Aorta (tissue), 5 donors: ENCODE measurements around the gene PCGF2. TPM values are rescaled to one million over a fixed set of nuclear protein-coding genes. Genes with fewer than 3 reads are reported as not detected.

ENCODE experiments used
- ATAC-seq: fragments of 200-7000 bp; cut with Tn5 transposase; one replicate; pipeline ENCODE4 v1.9.1; 2022; ENCODE audit warnings: moderate library complexity; ENCODE audit not compliant: low FRiP score
- DNase-seq, 2 donors: peaks; one replicate each; pipeline ENCODE4 v3.0.0-alpha.2; 2020
- H3K27ac ChIP-seq, 2 donors: one replicate each; pipeline ENCODE4 v1.5.1; 2013; ENCODE audit warnings: low read length in 2 of 2, mild to moderate bottlenecking in 2 of 2, moderate library complexity in 2 of 2, control low read depth in 1 of 2, inconsistent platforms in 1 of 2, low read depth in 1 of 2
- H3K27me3 ChIP-seq, 2 donors: one replicate each; pipeline ENCODE4 v1.6.1; 2013; ENCODE audit warnings: control low read depth in 1 of 2, low read length in 1 of 2, mild to moderate bottlenecking in 1 of 2, moderate library complexity in 1 of 2; ENCODE audit not compliant: insufficient read depth in 2 of 2, control insufficient read depth in 1 of 2
- H3K36me3 ChIP-seq, 2 donors: one replicate each; pipeline ENCODE4 v1.6.1; 2013; ENCODE audit warnings: control low read depth in 1 of 2, low read length in 1 of 2, mild to moderate bottlenecking in 1 of 2; ENCODE audit not compliant: insufficient read depth in 2 of 2, control insufficient read depth in 1 of 2
- H3K4me1 ChIP-seq, 2 donors: one replicate each; pipeline ENCODE4 v1.6.1; 2013; ENCODE audit warnings: low read length in 2 of 2, control low read depth in 1 of 2, mild to moderate bottlenecking in 1 of 2, moderate library complexity in 1 of 2; ENCODE audit not compliant: insufficient read depth in 2 of 2, control insufficient read depth in 1 of 2
- H3K4me3 ChIP-seq, 2 donors: one replicate each; pipeline ENCODE4 v1.5.1; 2013; ENCODE audit warnings: low read length in 2 of 2, control low read depth in 1 of 2, mild to moderate bottlenecking in 1 of 2
- H3K9me3 ChIP-seq: one replicate; pipeline ENCODE4 v1.6.1; 2013; ENCODE audit warnings: mild to moderate bottlenecking, low read length; ENCODE audit not compliant: control insufficient read depth
- WGBS, 2 donors: extraction: QIAGEN DNeasy Blood & Tissue Kit; methylation state at CpG; one replicate each; pipeline ENCODE4 v1.1.7; 2013; 5-methylcytosine and 5-hydroxymethylcytosine counted together
- intact Hi-C, 2 donors: fragments of 100-400 bp; cut with DNase I; formaldehyde crosslinking; loops; one replicate each; pipeline versions ENCODE4 v1.14.2 to v1.15.0; 2022
- polyA plus RNA-seq, 2 donors: library from polyadenylated mRNA; stranded (reverse); fragments of 200-250 nt; gene quantifications; one replicate each; pipeline ENCODE4 v1.2.3, GENCODE V29; 2013
- total RNA-seq, 2 donors: library from RNA; stranded (reverse); fragmentation: NEBNext Ultra II Directional; extraction: Animal tissue kit (Norgen Biotek cat#: 25700); gene quantifications; one replicate each; pipeline ENCODE4 v1.2.1, GENCODE V29; 2021
- donor health status: healthy with polysubstance abuse.
- donor health status: Bipolar disorder and iron deficiency.
- donor health status: DM: no; HTN: no; CAD: no.
- donor health status: DM: no; HTN: no; CAD: no.
- donor health status: DM: yes; HTN: yes; CAD: no.

PCGF2 gene
- total and polyA plus RNA-seq, 4 donors = 32.8 to 75.5 (median 47.3) TPM

DNA sequence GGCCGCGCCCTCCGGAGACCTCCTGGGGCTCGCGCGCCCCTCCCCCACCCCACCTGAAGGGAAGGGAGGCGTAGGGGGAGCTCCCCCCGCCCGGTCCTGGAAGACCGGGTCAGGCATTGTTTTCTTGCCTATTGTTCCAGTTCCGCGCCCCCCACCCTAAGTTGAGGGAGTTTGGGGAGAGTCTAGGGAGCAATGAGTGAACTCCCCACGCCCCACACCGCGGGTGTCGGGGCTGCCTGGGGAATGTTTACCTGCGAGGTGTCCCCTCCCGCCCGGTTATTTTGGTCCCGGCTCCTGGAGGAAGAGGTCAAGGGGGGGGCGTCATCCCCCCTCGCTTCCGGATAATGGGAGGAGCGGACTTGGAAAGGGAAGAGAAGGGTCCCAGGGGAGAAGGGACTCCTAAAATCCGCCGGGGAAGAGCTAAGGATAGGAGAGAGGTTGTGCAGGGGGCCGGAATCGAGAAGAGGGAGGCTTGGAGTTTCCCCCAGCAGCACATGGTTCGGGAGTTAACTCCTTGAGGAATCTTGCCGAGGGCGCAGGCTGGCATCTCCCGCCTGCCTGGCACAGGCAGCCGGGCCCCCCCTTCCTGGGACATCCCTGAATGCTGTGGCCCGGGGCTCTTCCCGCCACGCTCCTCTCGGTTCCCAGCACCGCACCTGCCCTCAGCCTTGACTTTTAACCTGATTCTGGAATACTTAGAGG is 42.2 kb downstream of the PCGF2 start:
- peak overlapping the region; percentile 85 to 87 for H3K4me3 ChIP-seq
- DNase-seq (peak; percentile 71 to 87), ATAC-seq (no peak)
- H3K9me3 ChIP-seq = no peaks in the 10 kb centered on the region
- WGBS, 2 donors = 0 to 1% methylated on average over 32 to 38 of the region's 38 CpGs
- H3K27ac ChIP-seq = peak overlapping the region in 1 of 2 donors; percentile 64
- intact Hi-C loops = loop anchor here in 1 of 2 donors (2.0 kb wide), 1 partner anchor 23 kb away; no protein-coding TSS in a partner anchor
- peaks cover 0 to 3% of the 10 kb centered on the region in 2 donors for H3K4me1 ChIP-seq
- no peaks in the 10 kb centered on the region for H3K36me3 ChIP-seq
- H3K27me3 ChIP-seq = no peaks in the 10 kb centered on the region

- Histone ChIP-seq H3K4me1 (peaks cover 0 to 3% of the 10 kb centered on the region in 2 donors), H3K36me3 (no peaks in the 10 kb centered on the region), H3K27me3 (no peaks in the 10 kb centered on the region), H3K4me3 (peak overlapping the region; percentile 85 to 87), H3K27ac (no peak overlapping the region), H3K9me3 (no peaks in the 10 kb centered on the region)
- DNase-seq = no peak
- intact Hi-C loops = no loop called here
- ATAC-seq = no peak
- WGBS, 2 donors = 0 to 1% methylated on average over 17 to 32 of the region's 32 CpGs
These were observed 42.7 kb downstream of the PCGF2 start for GRCh38 chr17:38705523-38705802.

DNA sequence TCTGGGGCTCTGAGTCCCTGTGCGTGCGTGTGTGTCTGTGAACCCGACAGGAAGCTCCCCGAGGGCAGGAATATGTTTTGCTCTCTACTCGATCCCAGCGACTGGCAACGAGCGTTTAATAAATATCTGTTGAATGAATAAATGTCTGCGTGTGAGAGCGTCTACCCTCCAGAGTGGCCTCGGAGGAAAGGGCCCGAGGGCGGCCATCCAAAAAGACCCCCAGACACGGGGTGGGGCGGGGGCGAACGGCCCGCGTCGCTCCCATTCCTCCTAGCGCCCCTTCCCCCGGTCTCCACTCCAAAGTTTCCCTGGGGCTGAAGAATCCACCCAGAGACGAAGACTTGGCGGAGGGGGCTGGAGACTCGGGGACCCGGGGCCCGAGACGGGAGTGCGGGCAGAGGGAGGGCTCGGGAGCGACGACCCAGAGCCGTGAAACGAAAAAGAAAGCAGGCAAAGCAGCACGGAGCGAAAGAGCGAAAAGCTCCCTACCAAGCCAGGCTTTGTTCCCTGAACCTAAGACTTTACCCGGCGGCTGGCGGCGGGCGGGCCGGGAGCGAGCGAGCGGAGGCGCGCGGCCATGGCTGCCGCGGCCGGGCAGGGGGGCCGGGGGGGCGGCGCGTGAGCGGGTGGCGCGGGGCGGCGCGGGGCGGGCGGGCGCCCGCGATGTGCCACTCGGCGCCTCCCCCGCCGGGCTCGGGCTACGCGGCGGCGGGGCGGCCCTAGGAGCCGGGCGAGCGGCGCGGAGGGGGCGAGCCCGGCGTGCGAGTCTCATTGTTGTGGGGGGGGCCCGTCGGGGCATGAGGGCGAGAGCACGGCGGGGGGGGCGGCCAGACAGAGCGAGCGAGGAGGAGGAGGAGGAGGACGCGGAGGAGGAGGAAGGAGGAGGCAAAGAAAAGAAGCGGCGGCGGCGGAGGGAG is 43.3 kb downstream of the PCGF2 start, which contains the start of gene MLLT6:
TSS of gene MLLT6 (plus strand) at position 668 of the 917 bp plus-strand sequence. CDS start 360 bp downstream, outside the sequence.
- H3K27me3 ChIP-seq = no peaks in the 10 kb centered on the region
- H3K9me3 ChIP-seq = no peaks in the 10 kb centered on the region
- intact Hi-C loops = no loop called here
- peak within 1 kb of the TSS; percentile 85 to 87 for H3K4me3 ChIP-seq
- H3K4me1 ChIP-seq = peaks cover 0 to 3% of the 10 kb centered on the region in 2 donors
- ATAC-seq (peak; percentile 76), DNase-seq (peak; percentile 87 to 93)
- peak within 1 kb of the TSS in 1 of 2 donors; percentile 73 for H3K27ac ChIP-seq
- 1% methylated on average over 50 to 99 of the region's 100 CpGs for WGBS, 2 donors
- H3K36me3 ChIP-seq = no peaks in the 10 kb centered on the region

DNA sequence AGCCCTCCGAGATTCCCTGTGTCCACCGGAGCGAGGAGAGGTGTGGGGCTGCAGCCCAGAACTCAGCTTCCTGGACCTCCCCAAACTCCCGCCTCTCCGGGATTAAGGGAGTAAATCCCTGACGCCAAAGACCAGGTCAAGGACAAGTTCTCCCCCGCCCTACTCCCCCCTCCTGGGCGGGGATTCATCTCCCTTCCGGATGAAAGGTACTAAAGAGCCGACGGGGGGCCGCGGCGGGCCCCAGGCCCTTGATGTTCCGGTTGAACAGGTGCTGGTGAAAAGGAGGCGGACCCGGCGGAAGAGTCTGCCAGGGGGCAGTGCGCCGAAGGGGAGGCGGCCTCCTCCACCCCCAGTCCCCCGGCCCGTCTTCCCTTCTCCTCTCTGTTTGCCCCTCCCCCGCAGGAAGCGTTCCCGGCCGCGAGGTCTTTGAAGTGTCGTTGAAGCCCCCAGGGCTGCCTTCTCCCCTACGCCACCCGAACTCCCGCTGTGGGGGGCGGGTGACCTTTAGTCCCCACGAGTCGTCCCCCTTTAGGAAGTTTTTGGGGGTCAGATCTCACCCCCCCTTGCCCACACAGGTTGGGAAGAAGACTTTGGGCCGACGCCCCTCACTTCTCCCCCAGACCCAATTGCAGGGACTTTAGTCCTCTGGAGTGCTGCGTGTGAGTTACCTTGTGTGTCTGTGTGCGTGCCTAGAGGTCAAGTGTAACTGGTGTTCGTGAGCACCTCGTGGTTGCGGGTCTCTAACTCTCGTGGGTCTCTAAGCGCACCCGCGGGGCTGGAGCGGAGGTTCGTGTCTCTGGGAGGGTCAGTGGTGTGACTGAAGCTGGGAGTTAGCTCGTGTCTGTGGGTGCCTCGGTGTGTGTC is 44.2 kb downstream of the PCGF2 start:
- ATAC-seq (peak; percentile 28), DNase-seq (peak; percentile 83 to 89)
- 1% methylated on average over 46 to 50 of the region's 50 CpGs for WGBS, 2 donors
- Histone ChIP-seq H3K9me3 (no peaks in the 10 kb centered on the region), H3K36me3 (no peaks in the 10 kb centered on the region), H3K4me3 (peak overlapping the region; percentile 85 to 87), H3K27ac (peak overlapping the region in 1 of 2 donors; percentile 73), H3K4me1 (peaks cover 0 to 3% of the 10 kb centered on the region in 2 donors), H3K27me3 (no peaks in the 10 kb centered on the region)
- intact Hi-C loops = no loop called here

- no peaks in the 10 kb centered on the region for H3K27me3 ChIP-seq
- 1% methylated on average over 55 of the region's 55 CpGs for WGBS, 2 donors
- H3K4me3 ChIP-seq = peak overlapping the region; percentile 85 to 87
- intact Hi-C loops = no loop called here
- DNase-seq (no peak), ATAC-seq (no peak)
- H3K27ac ChIP-seq = peak overlapping the region in 1 of 2 donors; percentile 38
- H3K36me3 ChIP-seq = no peaks in the 10 kb centered on the region
- no peaks in the 10 kb centered on the region for H3K9me3 ChIP-seq
- H3K4me1 ChIP-seq = peaks cover 0 to 3% of the 10 kb centered on the region in 2 donors
These were observed 45.0 kb downstream of the PCGF2 start for GRCh38 chr17:38702916-38703741.

GRCh38 chr17:38702166-38702915 is 45.8 kb downstream of the PCGF2 start:
- Histone ChIP-seq H3K4me3 (peak overlapping the region; percentile 85 to 92), H3K27me3 (no peaks in the 10 kb centered on the region), H3K36me3 (no peaks in the 10 kb centered on the region), H3K9me3 (no peaks in the 10 kb centered on the region), H3K27ac (peak overlapping the region in 1 of 2 donors; percentile 84), H3K4me1 (peaks cover 0 to 3% of the 10 kb centered on the region in 2 donors)
- ATAC-seq (peak; percentile 78), DNase-seq (peak; percentile 92 to 96)
- intact Hi-C loops = no loop called here
- WGBS, 2 donors = 0 to 1% methylated on average over 66 to 81 of the region's 81 CpGs

DNA sequence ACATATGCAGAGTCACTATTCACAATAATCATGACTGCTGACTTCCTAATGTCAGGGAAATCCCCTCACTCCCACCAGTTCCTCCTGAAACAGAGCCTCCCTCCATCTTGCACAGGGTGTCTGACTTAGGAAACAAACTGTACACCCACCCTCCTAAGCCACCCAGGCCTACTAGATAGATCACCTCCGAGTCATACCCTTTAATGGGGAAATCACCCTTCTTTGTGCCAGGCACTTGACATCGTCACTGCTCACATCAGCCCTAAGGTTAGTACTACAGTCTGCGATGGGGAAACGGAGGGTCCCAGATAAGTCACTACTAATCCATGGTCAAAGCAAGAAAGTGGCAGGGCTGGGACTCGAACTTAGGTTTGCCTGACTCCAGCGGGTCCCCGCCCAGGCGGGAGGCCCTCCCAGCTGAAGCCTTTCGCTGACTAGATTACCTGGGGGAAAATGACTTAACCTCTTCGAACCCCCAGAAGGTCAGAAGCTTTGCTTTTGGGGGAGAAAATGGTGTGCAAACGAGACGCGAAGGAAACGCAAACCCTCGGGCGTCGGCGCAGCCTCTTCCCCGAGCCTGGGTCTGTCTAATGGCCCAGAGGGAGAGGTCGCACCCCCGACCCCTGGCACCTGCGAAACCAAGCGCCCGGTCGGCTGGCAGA is 46.5 kb downstream of the PCGF2 start:
- H3K9me3 ChIP-seq = no peaks in the 10 kb centered on the region
- DNase-seq = no peak
- 4% methylated on average over 25 of the region's 25 CpGs for WGBS, 2 donors
- H3K4me3 ChIP-seq = peak overlapping the region; percentile 50 to 92
- H3K27ac ChIP-seq = peak overlapping the region in 1 of 2 donors; percentile 84
- H3K36me3 ChIP-seq = no peaks in the 10 kb centered on the region
- no peak for ATAC-seq
- H3K27me3 ChIP-seq = no peaks in the 10 kb centered on the region
- intact Hi-C loops = no loop called here
- H3K4me1 ChIP-seq = no peaks in the 10 kb centered on the region
